B cell (primary cell): ENCODE results near the gene KCNJ11.

ENCODE experiments used
- EZH2 ChIP-seq: IDR thresholded peaks from 2 replicates; pipeline ENCODE4 v1.6.1; 2012; ENCODE audit warnings: borderline replicate concordance, low read depth, mild to moderate bottlenecking, moderate library complexity, low read length; ENCODE audit not compliant: insufficient read depth, poor library complexity, severe bottlenecking
- TF ChIP-seq, protein P1 (sequence below): fragments of 200-600 bp; IDR thresholded peaks from one replicate; pipeline ENCODE4 v1.8.0; 2022; ENCODE audit warnings: antibody characterized with exemption, mild to moderate bottlenecking

DNA sequence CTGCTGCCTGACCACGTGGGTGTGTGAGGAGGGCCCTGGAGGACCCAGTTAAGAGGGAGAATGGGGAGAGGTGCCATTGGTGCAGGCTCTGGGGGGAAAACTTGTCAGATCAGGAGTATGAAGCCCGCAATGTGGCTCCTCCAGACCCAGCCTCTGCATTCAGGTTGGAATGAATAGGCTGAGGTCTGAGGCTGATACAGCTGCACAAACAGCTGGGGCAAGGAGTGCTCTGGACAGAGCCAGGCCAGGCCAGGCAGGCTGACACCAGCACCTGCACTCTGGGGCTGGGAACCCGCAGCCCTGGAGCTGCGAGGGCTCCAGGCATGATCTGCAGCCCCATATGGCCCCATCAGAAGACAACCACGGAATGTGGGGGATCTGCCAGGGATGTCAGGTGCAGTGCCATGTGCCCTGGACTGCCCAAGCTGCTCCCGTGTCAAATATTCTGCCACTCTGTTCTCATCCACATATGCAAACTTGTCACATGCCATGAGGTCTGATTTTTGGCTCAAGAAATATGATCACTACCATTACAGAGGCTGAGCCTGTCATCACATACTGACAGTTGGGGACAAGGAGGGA lies 27.2 kb upstream of the KCNJ11 start:
- TF ChIP-seq, protein P1, sequence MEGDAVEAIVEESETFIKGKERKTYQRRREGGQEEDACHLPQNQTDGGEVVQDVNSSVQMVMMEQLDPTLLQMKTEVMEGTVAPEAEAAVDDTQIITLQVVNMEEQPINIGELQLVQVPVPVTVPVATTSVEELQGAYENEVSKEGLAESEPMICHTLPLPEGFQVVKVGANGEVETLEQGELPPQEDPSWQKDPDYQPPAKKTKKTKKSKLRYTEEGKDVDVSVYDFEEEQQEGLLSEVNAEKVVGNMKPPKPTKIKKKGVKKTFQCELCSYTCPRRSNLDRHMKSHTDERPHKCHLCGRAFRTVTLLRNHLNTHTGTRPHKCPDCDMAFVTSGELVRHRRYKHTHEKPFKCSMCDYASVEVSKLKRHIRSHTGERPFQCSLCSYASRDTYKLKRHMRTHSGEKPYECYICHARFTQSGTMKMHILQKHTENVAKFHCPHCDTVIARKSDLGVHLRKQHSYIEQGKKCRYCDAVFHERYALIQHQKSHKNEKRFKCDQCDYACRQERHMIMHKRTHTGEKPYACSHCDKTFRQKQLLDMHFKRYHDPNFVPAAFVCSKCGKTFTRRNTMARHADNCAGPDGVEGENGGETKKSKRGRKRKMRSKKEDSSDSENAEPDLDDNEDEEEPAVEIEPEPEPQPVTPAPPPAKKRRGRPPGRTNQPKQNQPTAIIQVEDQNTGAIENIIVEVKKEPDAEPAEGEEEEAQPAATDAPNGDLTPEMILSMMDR = no peak
- TF ChIP-seq EZH2 = no peak
